SU-DHL-6 (cell line): ENCODE data around the gene ARID3B.

Experiments
- H2AFZ ChIP-seq: fragments of 200-600 bp; sonication (generic); 2 replicates; pipeline ENCODE4 v1.6.1; 2014; ENCODE audit warnings: low read depth, mild to moderate bottlenecking, moderate library complexity, mixed read lengths, antibody characterized with exemption, low read length; ENCODE audit not compliant: severe bottlenecking
- H3F3A ChIP-seq: fragments of 200-600 bp; shearing (Covaris generic); 2 replicates; pipeline ENCODE4 v1.6.0; 2016; ENCODE audit warnings: antibody characterized with exemption, mild to moderate bottlenecking; ENCODE audit not compliant: insufficient read depth
- H3K27ac ChIP-seq: fragments of 200-600 bp; sonication (generic); 2 replicates; pipeline ENCODE4 v1.5.1; 2016; ENCODE audit warnings: low read depth, mild to moderate bottlenecking, low read length, moderate library complexity, mixed read lengths
- H3K27me3 ChIP-seq: fragments of 200-600 bp; sonication (generic), shearing (Covaris generic); 2 replicates; pipeline ENCODE4 v1.6.0; 2014; ENCODE audit warnings: mild to moderate bottlenecking, low read length
- H3K36me3 ChIP-seq: fragments of 200-600 bp; sonication (generic); 2 replicates; pipeline ENCODE4 v1.6.1; 2014; ENCODE audit warnings: mild to moderate bottlenecking, low read length, mixed read lengths
- H3K4me2 ChIP-seq: fragments of 300-600, 200-600 bp; shearing (Covaris generic), sonication (generic); 2 replicates; pipeline ENCODE4 v1.6.0; 2014; ENCODE audit warnings: low read length, low read depth, mild to moderate bottlenecking; ENCODE audit not compliant: poor library complexity, severe bottlenecking
- H3K4me3 ChIP-seq: fragments of 200-600 bp; sonication (generic); 2 replicates; pipeline ENCODE4 v1.5.1; 2014; ENCODE audit warnings: antibody characterized with exemption, low read length, mild to moderate bottlenecking, mixed read lengths; ENCODE audit not compliant: insufficient read depth, poor library complexity, severe bottlenecking
- H3K79me2 ChIP-seq: fragments of 200-600 bp; sonication (generic); 2 replicates; pipeline ENCODE4 v1.6.1; 2014; ENCODE audit warnings: mild to moderate bottlenecking, low read length, moderate library complexity; ENCODE audit not compliant: insufficient read depth
- H3K9ac ChIP-seq: fragments of 200-600 bp; sonication (generic); 2 replicates; pipeline ENCODE4 v1.7.0; 2014; ENCODE audit warnings: mild to moderate bottlenecking, low read length
- H3K9me2 ChIP-seq: fragments of 200-600 bp; sonication (generic); replicated peaks from 2 replicates; pipeline ENCODE4 v1.6.1; 2014; ENCODE audit warnings: low read length; ENCODE audit not compliant: insufficient read depth
- H3K9me3 ChIP-seq: fragments of 200-600 bp; sonication (generic); 2 replicates; pipeline ENCODE4 v1.6.1; 2014; ENCODE audit warnings: low read length, mixed read lengths; ENCODE audit not compliant: insufficient read depth
- H4K20me1 ChIP-seq: fragments of 200-600 bp; sonication (generic); 2 replicates; pipeline ENCODE4 v1.6.1; 2014; ENCODE audit warnings: low read depth, mild to moderate bottlenecking, antibody characterized with exemption, low read length, moderate library complexity, mixed read lengths
- EZH2phosphoT487 ChIP-seq: fragments of 200-600 bp; sonication (generic), shearing (Covaris generic); conservative IDR thresholded peaks from 2 replicates; pipeline ENCODE4 v1.6.1; 2018; ENCODE audit warnings: mild to moderate bottlenecking, antibody characterized with exemption, low read length, moderate library complexity, mixed read lengths
- TF ChIP-seq, protein P1 (sequence below): fragments of 200-600 bp; sonication (generic); IDR thresholded peaks from one replicate; pipeline ENCODE4 v1.5.1; 2017; ENCODE audit warnings: antibody characterized with exemption, mild to moderate bottlenecking, low read length, moderate library complexity; ENCODE audit not compliant: insufficient read depth, poor library complexity, severe bottlenecking

Gene ARID3B

DNA sequence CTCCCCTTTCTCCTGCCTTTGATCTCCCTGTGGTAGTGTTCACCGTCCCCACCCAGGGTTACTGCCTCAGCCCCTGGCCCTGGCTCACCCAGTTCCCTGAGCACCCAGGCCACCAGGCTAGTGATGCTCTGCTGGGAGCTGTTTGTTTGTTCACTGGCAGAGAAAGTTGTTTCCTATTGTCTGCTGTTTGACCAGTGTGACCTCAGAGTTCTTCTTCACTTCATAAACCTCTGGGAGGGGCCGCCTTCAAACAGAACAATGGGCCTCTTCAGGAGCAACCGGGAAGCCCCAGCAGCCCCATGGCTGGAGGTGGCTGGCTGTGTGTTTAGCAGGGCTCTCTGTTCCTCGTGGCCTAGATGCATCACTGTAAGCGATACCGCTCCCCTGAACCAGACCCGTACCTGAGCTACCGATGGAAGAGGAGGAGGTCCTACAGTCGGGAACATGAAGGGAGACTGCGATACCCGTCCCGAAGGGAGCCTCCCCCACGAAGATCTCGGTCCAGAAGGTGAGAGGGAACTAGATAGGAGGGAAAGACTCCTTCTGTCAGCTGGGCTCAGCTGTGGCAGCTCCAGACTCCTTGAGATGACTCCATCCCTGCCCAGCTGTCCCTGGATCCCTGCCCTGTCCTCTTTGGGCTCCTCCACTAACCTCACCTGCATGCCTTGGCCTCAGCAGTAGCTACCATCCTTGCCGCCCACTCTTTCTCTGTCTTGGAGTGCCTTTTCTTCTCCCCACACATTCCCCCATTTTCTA lies 78.0 kb downstream of the ARID3B start:
- no peak overlapping the region for H3K4me3 ChIP-seq
- no peaks in the 10 kb centered on the region for H3K27me3 ChIP-seq
- H3K9ac ChIP-seq, result no peak overlapping the region
- H3K9me2 ChIP-seq, result no peaks in the 10 kb centered on the region
- no peak for TF ChIP-seq EZH2phosphoT487
- TF ChIP-seq, protein P1, sequence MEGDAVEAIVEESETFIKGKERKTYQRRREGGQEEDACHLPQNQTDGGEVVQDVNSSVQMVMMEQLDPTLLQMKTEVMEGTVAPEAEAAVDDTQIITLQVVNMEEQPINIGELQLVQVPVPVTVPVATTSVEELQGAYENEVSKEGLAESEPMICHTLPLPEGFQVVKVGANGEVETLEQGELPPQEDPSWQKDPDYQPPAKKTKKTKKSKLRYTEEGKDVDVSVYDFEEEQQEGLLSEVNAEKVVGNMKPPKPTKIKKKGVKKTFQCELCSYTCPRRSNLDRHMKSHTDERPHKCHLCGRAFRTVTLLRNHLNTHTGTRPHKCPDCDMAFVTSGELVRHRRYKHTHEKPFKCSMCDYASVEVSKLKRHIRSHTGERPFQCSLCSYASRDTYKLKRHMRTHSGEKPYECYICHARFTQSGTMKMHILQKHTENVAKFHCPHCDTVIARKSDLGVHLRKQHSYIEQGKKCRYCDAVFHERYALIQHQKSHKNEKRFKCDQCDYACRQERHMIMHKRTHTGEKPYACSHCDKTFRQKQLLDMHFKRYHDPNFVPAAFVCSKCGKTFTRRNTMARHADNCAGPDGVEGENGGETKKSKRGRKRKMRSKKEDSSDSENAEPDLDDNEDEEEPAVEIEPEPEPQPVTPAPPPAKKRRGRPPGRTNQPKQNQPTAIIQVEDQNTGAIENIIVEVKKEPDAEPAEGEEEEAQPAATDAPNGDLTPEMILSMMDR, result no peak
- peaks cover 18% of the 10 kb centered on the region; the same call in 1 of the 2 replicates for H4K20me1 ChIP-seq
- no peak overlapping the region for H2AFZ ChIP-seq
- H3K4me2 ChIP-seq, result no peak overlapping the region
- H3K9me3 ChIP-seq, result no peaks in the 10 kb centered on the region
- no peak overlapping the region for H3K27ac ChIP-seq
- peaks cover 48% of the 10 kb centered on the region for H3K79me2 ChIP-seq
- peaks cover 5% of the 10 kb centered on the region for H3F3A ChIP-seq
- peaks cover 7% of the 10 kb centered on the region for H3K36me3 ChIP-seq

DNA sequence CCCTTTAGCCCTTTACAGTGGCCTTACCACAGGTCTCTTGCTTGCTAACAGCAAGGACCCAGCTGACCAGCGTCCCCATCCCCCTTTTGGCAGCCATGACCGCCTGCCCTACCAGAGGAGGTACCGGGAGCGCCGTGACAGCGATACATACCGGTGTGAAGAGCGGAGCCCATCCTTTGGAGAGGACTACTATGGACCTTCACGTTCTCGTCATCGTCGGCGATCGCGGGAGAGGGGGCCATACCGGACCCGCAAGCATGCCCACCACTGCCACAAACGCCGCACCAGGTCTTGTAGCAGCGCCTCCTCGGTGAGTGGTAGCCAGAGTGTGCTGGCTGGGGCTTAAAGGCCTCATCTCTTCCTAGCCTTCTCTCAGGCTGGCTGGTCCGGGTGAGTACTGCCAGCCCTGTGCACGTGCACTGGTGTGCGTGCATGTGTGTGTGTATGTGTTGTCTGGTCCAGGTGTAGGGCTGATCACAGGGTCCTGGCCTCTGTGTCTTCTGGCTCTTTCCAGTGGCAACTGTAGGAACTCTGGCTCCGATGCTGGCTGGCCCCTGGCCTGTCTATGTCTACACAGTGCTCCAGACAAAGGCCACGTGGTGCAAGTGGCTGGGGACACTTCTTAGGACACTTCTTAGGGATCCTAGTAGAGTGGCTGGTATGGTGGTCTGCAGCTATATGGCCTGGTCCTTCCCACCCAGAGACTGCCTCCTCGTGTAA lies 79.1 kb downstream of the ARID3B start:
- no peaks in the 10 kb centered on the region for H3K27me3 ChIP-seq
- no peak overlapping the region for H3K4me3 ChIP-seq
- no peak overlapping the region for H3K27ac ChIP-seq
- H3K4me2 ChIP-seq, result no peak overlapping the region
- H3K9me2 ChIP-seq, result no peaks in the 10 kb centered on the region
- no peak overlapping the region for H3K9ac ChIP-seq
- TF ChIP-seq EZH2phosphoT487, result no peak
- TF ChIP-seq, protein P1, result no peak
- peaks cover 7% of the 10 kb centered on the region for H3K36me3 ChIP-seq
- peaks cover 18% of the 10 kb centered on the region; the same call in 1 of the 2 replicates for H4K20me1 ChIP-seq
- no peaks in the 10 kb centered on the region for H3K9me3 ChIP-seq
- H3K79me2 ChIP-seq, result peaks cover 48% of the 10 kb centered on the region
- peaks cover 2% of the 10 kb centered on the region for H3F3A ChIP-seq
- no peak overlapping the region for H2AFZ ChIP-seq

DNA sequence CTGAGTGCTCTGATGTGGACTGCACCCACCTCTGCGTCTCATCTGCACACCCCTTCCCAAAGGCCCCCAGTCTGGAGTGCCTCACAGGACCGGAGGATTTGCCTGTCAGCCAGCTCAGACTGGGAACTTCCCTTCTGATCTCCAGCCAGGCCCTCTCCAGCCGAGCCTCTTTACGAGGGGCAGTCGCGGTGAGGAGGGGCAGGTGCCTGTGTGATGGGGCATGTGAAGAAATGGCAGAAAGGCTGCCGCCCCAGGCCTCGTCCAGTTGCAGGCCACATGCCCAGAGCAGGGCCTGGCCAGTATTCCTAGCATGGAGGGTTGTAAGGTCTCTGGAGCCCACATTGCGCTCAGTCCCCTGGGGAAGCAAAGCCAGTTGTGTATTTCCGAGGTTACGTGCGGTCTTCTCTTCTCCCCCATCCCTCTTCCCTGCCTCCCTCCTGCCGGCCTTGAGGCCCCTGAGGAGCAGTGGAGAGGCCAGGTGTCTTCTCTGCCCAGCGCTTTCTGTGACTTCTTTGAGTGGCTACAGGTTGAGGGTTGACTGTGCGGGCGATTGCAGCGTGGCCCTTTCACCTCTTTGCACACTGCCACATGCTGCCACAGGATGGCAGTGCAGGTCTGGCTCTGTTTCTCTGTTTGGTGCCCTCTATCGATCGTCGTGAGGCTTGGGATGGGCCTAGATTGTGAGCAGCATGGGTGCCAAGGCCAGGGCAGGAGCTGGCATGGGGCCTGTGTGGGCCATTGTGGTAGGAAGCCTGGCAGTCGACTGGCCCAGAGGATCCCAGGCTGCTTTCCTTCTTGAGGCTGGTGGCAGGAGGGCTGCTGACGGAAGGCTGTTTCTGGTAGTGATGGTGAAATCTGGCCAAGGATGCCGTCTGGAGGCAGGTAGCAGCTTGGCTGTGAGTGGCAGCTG lies 79.9 kb downstream of the ARID3B start:
- TF ChIP-seq, protein P1, result peak; percentile 99
- TF ChIP-seq EZH2phosphoT487, result no peak
- H3K27me3 ChIP-seq, result no peaks in the 10 kb centered on the region
- no peak overlapping the region for H3K9ac ChIP-seq
- peaks cover 7% of the 10 kb centered on the region for H3K36me3 ChIP-seq
- H3K9me3 ChIP-seq, result no peaks in the 10 kb centered on the region
- H4K20me1 ChIP-seq, result peaks cover 18% of the 10 kb centered on the region; the same call in 1 of the 2 replicates
- no peak overlapping the region for H2AFZ ChIP-seq
- peaks cover 45% of the 10 kb centered on the region for H3K79me2 ChIP-seq
- H3K9me2 ChIP-seq, result no peaks in the 10 kb centered on the region
- H3K4me3 ChIP-seq, result no peak overlapping the region
- no peak overlapping the region for H3K27ac ChIP-seq
- H3F3A ChIP-seq, result no peaks in the 10 kb centered on the region
- H3K4me2 ChIP-seq, result no peak overlapping the region
